ENCODE data around the gene HES6. TPM values are rescaled to one million over a fixed set of nuclear protein-coding genes. Genes with fewer than 3 reads are reported as not detected.
A peak's percentile ranks its signal among the peaks of the same experiment; 100 is the strongest.

Gene HES6
- total RNA-seq, 2 donors from 2014 or later = 2.9 to 17.7 TPM

DNA sequence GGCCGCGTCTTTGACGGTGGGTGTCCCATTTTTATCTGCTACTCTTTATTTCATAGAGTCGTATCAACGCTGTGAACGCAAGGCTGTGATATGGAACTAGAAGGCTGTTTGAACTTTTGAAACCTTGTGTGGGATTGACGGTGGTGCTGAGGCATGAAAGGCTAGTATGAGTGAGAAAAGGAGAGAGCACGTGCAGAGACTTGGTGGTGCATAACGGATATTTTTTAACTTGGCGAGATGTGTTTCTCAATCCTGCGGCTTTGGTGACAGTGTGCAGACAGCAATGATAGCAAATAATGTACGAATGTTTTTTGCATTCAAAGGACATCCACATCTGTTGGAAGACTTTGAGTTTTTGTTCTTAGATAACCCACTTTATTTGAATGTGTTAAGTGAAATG lies 6.2 kb downstream of the HES6 start:
- Histone ChIP-seq H3K27me3 (replicated peaks; ENCODE audit: insufficient read depth) (no peaks in the 10 kb centered on the region), H3K4me1 (replicated peaks) (no peaks in the 10 kb centered on the region), H3K27ac (no peak overlapping the region), H3K9me3 (no peaks in the 10 kb centered on the region), H3K36me3 (no peaks in the 10 kb centered on the region), H3K4me3 (no peak overlapping the region)
- TF ChIP-seq, protein P1, sequence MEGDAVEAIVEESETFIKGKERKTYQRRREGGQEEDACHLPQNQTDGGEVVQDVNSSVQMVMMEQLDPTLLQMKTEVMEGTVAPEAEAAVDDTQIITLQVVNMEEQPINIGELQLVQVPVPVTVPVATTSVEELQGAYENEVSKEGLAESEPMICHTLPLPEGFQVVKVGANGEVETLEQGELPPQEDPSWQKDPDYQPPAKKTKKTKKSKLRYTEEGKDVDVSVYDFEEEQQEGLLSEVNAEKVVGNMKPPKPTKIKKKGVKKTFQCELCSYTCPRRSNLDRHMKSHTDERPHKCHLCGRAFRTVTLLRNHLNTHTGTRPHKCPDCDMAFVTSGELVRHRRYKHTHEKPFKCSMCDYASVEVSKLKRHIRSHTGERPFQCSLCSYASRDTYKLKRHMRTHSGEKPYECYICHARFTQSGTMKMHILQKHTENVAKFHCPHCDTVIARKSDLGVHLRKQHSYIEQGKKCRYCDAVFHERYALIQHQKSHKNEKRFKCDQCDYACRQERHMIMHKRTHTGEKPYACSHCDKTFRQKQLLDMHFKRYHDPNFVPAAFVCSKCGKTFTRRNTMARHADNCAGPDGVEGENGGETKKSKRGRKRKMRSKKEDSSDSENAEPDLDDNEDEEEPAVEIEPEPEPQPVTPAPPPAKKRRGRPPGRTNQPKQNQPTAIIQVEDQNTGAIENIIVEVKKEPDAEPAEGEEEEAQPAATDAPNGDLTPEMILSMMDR (IDR thresholded peaks at IDR 0.05) = no peak
- no peak for TF ChIP-seq POLR2AphosphoS5 (IDR thresholded peaks at IDR 0.05)
- no peak for TF ChIP-seq POLR2A (IDR thresholded peaks at IDR 0.05)
- intact Hi-C loops (cut with DNase I) = no loop called here
- DNase-seq (ENCODE audit: low spot score) = no peak
- 85% methylated on average over 12 of the region's 12 CpGs for WGBS

DNA sequence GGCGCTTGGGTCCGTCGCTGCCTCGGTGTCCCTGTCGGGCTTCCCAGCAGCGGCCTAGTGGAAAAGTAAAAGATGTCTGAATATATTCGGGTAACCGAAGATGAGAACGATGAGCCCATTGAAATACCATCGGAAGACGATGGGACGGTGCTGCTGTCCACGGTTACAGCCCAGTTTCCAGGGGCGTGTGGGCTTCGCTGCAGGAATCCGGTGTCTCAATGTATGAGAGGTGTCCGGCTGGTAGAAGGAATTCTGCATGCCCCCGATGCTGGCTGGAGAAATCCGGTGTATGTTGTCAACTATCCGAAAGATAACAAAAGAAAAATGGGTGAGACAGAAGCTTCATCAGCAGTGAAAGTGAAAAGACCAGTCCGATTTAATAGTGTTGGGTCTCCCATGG lies 8.0 kb downstream of the HES6 start:
- intact Hi-C loops (cut with DNase I) = no loop called here
- Histone ChIP-seq H3K27ac (no peak overlapping the region), H3K36me3 (no peaks in the 10 kb centered on the region), H3K27me3 (replicated peaks; ENCODE audit: insufficient read depth) (no peaks in the 10 kb centered on the region), H3K4me3 (peak overlapping the region in 1 of 2 donors; percentile 37), H3K4me1 (replicated peaks) (no peaks in the 10 kb centered on the region), H3K9me3 (no peaks in the 10 kb centered on the region)
- DNase-seq (ENCODE audit: low spot score) = no peak
- 66% methylated on average over 21 of the region's 21 CpGs for WGBS
- TF ChIP-seq, protein P1 (IDR thresholded peaks at IDR 0.05) = no peak
- TF ChIP-seq POLR2AphosphoS5 (IDR thresholded peaks at IDR 0.05) = no peak

DNA sequence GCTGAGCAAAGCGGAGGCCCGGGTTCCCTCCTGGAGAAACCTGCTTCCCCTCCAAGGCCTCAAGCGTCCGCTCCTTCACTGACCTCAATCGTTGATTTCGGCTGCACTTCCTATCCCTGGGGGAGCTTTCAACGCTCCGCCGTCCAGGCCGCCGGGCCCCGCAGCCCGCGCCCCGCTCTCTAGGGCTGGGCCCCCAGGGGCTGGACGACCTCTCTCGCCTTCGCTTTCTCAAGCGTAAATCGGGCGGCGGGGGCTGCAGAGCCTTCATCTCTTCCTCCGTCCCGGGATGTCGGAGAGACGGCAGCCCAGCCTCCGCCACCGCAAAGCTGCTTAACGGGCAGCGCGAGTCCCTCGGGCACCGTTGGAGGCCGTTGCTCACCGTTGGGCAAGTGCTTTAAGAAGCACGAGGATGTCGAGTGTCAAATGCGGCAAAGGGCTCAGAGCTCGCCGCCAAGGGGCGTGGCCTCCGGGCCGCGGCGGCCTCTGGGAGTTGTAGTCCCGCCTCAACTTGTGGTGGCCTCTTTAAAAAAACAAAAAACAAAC lies 8.5 kb downstream of the HES6 start:
- peak overlapping the region; percentile 24 to 37 for H3K4me3 ChIP-seq
- H3K36me3 ChIP-seq = no peaks in the 10 kb centered on the region
- H3K27me3 ChIP-seq (replicated peaks; ENCODE audit: insufficient read depth) = no peaks in the 10 kb centered on the region
- no peak overlapping the region for H3K27ac ChIP-seq
- 18% methylated on average over 46 of the region's 46 CpGs for WGBS
- DNase-seq (ENCODE audit: low spot score) = no peak
- H3K4me1 ChIP-seq (replicated peaks) = no peaks in the 10 kb centered on the region
- intact Hi-C loops (cut with DNase I) = no loop called here
- no peaks in the 10 kb centered on the region for H3K9me3 ChIP-seq
- TF ChIP-seq POLR2AphosphoS5 (IDR thresholded peaks at IDR 0.05) = peak; percentile 8
- TF ChIP-seq, protein P1 (IDR thresholded peaks at IDR 0.05) = no peak

DNA sequence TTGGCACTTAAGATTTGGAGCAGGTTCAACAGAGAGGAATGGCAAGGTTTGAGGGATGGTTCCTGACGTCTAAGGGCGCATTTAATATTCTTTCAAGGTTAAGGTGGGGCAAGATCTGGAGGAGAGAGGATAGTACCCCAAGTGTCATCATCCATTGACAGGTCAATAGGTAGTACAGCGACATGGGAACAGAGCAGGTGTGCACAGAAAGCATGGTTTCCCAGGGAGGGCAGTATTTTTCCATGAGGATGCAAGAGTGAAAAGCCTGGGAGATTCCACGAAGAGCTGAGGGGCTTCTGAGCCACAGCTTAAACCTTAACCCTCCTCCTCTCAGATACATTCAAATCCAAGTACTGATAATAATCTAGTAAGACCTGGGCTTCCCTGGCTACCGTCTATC lies 9.1 kb downstream of the HES6 start:
- intact Hi-C loops (cut with DNase I) = no loop called here
- no peaks in the 10 kb centered on the region for H3K27me3 ChIP-seq (replicated peaks; ENCODE audit: insufficient read depth)
- H3K27ac ChIP-seq = no peak overlapping the region
- no peaks in the 10 kb centered on the region for H3K36me3 ChIP-seq
- H3K4me1 ChIP-seq (replicated peaks) = no peaks in the 10 kb centered on the region
- no peaks in the 10 kb centered on the region for H3K9me3 ChIP-seq
- 80% methylated on average over 5 of the region's 5 CpGs for WGBS
- no peak for TF ChIP-seq POLR2A (IDR thresholded peaks at IDR 0.05)
- TF ChIP-seq, protein P1 (IDR thresholded peaks at IDR 0.05) = no peak
- no peak for TF ChIP-seq POLR2AphosphoS5 (IDR thresholded peaks at IDR 0.05)
- no peak for DNase-seq (ENCODE audit: low spot score)
- peak overlapping the region in 1 of 2 donors; percentile 37 for H3K4me3 ChIP-seq

DNA sequence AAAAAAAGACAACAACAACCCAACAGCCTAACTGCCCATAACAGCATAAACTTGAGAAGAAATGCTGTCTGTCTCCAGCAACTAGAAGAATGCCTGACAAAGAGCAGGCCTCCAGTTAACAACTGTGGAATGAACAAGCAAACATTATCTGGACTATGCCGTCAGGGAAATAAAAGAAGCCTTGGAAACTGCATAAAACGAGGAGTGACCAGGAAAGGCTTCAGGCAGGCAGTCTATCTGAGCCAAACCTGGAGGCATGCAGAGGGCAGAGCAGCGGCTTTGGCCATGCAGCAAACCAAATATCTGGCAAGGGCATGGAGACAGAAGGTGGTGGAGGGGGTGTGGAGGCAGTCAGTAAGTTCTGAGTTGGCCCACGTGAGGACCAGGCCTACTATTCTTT lies 11.1 kb downstream of the HES6 start:
- H3K4me3 ChIP-seq = no peak overlapping the region
- H3K27ac ChIP-seq = no peak overlapping the region
- intact Hi-C loops (cut with DNase I) = no loop called here
- H3K4me1 ChIP-seq (replicated peaks) = no peaks in the 10 kb centered on the region
- H3K27me3 ChIP-seq (replicated peaks; ENCODE audit: insufficient read depth) = no peaks in the 10 kb centered on the region
- no peak for DNase-seq (ENCODE audit: low spot score)
- TF ChIP-seq, protein P1 (IDR thresholded peaks at IDR 0.05) = no peak
- TF ChIP-seq POLR2A (IDR thresholded peaks at IDR 0.05) = no peak
- TF ChIP-seq POLR2AphosphoS5 (IDR thresholded peaks at IDR 0.05) = no peak
- H3K36me3 ChIP-seq = no peaks in the 10 kb centered on the region
- 46% methylated on average over 4 of the region's 4 CpGs for WGBS
- H3K9me3 ChIP-seq = no peaks in the 10 kb centered on the region
